ENCODE measurements around the gene NAV2.

NAV2 gene

DNA sequence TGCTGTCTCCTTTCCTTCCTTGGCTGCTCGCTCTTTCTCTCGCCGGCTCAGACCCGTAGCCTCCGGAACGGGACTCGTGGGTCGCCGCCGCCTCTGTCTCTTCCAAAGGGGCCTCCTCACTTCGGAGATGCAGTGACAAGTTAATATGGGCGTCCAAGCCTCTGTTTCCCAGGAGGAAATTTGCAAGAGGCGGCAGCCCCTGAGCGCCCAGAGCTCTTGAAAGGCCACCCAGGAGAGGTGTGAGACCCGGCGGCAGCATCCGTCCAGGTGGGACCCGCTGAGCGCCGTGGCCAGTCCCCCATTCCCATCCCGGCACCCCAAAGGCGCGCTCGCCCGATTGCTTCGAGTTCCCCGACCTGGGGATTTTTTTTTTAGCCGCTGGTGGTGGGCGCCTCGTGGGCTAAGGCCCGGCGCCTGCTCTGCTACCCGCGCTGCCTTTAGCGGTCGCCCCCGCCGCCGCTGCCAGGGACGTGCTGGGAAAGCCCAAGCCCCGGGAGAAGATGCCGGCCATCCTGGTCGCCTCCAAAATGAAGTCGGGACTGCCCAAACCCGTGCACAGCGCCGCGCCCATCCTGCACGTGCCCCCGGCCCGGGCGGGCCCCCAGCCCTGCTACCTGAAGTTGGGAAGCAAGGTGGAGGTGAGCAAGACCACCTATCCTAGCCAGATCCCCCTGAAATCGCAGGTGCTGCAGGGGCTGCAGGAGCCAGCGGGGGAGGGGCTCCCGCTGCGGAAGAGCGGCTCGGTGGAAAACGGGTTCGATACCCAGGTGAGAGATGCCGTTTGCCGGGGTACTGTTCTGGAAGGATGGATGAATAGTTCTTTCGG lies 772 bp downstream of the NAV2 start:
- FAIRE-seq (no peak), DNase-seq (ENCODE audit: extremely low spot score, insufficient read length, low read depth) (no peak)

DNA sequence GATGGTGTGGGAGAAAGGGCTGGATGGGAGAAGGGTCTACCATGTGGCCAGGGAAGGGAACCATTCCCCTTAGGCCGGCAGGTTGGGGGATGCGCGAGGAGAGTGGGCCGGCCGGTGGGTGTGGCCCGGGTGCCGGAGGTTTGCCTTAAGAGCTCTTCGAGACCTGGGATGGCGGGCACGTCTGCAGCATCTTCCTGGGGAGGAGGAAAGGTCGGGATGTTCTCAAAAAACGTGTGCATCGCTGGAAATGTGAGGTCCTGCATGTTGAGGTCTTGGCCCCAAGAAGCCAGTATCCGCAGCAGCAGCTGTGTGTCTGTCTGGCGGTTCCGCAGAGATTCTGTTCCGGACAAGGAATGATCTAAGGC lies 1.4 kb downstream of the NAV2 start:
- FAIRE-seq (no peak), DNase-seq (ENCODE audit: extremely low spot score, insufficient read length, low read depth) (no peak)

- DNase-seq (ENCODE audit: extremely low spot score, insufficient read length, low read depth), result no peak
- no peak for FAIRE-seq
These were observed 2.0 kb downstream of the NAV2 start for GRCh38 chr11:19714387-19715363.

DNA sequence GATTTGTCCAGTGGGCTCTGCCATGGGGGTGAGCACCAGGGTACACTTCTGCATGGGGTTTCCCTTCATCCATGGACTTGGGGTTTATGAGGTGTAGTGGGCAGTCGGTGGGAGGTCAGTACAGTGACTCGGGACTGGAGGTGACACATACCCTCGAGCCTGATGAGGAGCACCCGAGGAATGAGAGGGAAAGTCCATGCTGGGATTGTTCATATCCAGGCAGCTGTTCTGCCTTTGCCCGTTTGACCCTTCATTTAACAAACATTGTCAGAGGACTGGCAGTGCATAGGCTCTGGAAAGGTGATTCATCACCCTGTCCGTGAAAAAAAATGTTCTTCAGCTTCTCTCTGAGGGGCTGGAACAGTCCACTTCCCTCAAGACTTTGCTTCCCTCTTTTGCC lies 2.7 kb downstream of the NAV2 start:
- FAIRE-seq (no peak), DNase-seq (ENCODE audit: extremely low spot score, insufficient read length, low read depth) (no peak)

- FAIRE-seq, result no peak
- no peak for DNase-seq (ENCODE audit: extremely low spot score, insufficient read length, low read depth)
These were observed 5.4 kb downstream of the NAV2 start for GRCh38 chr11:19718051-19718450.

DNA sequence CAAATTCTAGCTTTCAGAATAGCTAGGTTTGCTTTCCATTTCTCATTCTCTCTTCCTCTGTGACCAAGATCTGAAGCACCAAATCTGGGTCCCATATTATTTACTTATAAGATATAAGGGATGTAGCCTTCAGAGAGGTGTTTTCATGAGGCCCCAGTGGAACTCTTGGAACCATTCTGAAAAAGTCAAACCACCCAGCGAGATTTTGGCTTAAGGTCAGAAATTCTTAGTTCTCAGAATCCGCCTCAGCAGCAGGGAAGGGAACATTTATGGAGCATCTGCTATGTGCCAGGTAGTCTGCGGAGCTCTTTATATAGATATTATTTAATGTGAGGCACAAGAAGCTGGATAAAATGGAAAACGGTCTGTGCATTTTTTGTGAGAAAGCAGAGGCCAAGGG lies 6.3 kb downstream of the NAV2 start:
- FAIRE-seq (no peak), DNase-seq (ENCODE audit: extremely low spot score, insufficient read length, low read depth) (no peak)

GRCh38 chr11:19719960-19720359 lies 7.3 kb downstream of the NAV2 start:
- DNase-seq (ENCODE audit: extremely low spot score, insufficient read length, low read depth) (no peak), FAIRE-seq (no peak)

- DNase-seq (ENCODE audit: extremely low spot score, insufficient read length, low read depth), result no peak
- no peak for FAIRE-seq
These were observed 8.5 kb downstream of the NAV2 start for GRCh38 chr11:19721176-19721575.

- FAIRE-seq (no peak), DNase-seq (ENCODE audit: extremely low spot score, insufficient read length, low read depth) (no peak)
These were observed 10.1 kb downstream of the NAV2 start for GRCh38 chr11:19722702-19723101.

DNA sequence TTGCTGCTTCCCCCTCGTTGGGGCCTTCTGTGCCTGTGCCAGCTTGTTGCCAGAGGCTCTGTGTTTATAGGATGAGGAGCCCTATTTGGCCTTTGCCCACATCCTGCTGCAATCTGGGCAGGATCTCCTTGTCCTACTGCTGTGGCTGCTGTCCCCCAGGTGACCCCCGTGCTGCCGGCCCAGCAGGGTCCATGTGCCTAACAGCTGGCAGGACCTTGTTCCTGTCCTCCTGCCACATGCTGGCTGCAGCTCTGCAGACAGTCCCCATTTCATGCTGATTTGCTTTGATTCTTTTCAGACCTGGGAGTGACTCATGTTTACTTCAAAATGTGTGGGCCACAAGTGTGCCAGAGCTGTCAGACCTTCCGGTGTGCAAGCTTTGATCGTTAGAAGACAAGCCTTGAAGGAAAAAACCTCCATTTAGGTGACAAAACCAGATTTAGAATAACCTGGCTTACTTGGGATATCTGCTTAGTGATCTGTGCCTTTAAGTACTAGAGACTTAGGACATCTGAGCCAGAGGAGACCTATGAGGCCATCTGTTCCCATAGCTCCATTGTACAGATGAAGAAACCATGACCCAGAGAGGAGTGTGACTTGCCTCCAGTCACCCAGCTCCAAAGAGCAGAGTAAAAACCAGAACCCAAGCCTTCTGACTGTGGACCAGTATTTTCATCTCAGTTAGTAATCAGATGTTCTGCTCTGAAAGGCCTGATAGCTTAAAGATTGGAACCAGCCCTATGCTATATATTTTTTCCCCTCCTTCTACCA lies 11.1 kb downstream of the NAV2 start:
- DNase-seq (ENCODE audit: extremely low spot score, insufficient read length, low read depth) (no peak), FAIRE-seq (no peak)

DNA sequence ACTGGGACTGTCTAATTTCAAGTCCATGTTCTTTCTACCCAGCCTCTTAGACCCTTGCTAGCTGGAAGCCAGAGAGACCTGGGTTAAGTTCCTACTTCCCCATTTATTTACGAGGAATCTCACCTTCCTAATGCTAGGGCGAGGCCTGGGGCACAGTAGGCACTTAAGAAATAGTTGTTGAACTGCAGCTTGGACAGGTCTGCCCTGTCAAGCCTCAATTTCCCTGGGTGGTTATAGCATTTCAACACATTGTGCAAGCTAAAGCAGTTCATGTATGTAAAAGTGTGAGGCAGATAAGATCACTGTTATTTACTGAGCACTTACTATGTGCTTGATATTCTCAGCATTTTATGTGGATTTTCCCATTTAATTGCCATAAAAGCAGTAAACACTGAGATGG lies 12.1 kb downstream of the NAV2 start:
- no peak for FAIRE-seq

DNA sequence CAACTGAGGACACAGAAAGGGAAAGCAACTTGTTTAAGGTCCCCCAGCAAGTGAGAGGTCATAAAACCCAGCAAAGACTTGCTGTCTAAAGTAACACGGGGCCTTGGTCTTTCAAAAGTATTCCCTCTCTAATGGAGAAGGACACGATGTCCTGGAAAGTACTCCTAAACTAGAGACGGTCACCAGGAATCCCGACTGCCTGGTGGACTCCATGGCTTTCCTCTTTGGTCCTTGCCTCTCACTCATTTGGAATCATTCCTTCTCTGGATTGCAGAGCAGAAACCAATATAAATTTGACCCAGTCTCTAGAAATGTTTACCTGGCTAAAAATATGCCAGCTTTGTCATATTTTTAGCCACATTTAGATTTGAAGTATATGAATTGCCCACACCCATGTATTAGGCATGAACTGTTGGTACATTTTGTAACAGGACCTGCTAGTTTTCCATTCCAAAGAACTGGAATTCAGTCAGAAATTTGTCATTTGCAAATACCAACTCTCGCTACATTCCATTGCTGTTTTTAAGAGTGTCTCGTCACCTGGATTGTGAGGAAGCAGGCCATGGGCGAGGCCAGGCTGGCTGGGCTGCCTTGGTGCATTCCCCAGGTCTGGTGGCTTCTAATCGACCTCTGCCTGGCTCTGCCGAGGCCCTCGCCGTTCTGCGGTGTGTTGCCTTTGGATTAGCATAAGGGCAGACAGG lies 12.9 kb downstream of the NAV2 start:
- FAIRE-seq (no peak), DNase-seq (ENCODE audit: extremely low spot score, insufficient read length, low read depth) (no peak)

More for the DNA sequence above, 12.1 kb downstream of the NAV2 start:
- DNase-seq (ENCODE audit: extremely low spot score, insufficient read length, low read depth), result no peak

GRCh38 chr11:19727246-19727645 lies 14.6 kb downstream of the NAV2 start:
- no peak for DNase-seq (ENCODE audit: extremely low spot score, insufficient read length, low read depth)
- no peak for FAIRE-seq

DNA sequence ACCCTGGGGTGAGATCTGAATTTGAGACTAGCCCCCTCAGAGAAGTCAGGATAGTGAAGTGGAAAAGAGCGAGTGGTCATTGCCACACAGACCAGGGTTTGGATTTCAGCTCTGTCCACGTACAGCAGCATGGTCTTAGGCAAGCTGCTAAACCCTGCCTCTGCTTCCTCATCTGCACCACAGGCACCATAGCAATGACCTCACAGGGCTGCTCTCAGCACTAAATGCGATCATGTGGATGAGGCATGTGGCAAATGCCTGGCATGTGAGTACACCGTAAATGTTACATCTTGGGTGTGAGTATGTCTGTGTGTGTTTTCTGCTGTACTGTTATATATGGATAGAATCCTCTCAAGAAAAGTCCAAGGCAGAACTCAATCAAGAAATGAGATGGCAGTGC lies 15.8 kb downstream of the NAV2 start:
- no peak for FAIRE-seq

DNA sequence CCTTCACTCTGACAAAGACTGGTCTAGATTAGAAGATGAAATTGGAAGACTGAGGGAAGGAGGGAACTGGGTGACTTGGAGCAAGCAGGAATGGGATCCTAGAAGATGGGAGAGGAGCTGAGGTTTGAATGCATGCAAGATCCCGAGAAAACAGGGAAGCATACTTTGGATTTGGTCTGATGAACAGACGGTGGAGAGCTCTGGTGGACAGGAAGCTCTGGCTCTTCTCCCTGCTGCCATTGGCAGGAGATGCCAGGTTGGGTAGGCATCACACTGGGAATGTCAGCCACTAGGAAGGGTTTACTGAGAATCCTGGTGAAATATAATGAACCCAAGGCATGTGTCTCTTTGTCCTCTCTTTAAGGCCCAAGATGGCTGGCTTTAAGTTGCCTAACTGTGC lies 16.5 kb downstream of the NAV2 start:
- DNase-seq (ENCODE audit: extremely low spot score, insufficient read length, low read depth), result no peak
- no peak for FAIRE-seq

More for the DNA sequence above, 15.8 kb downstream of the NAV2 start:
- DNase-seq (ENCODE audit: extremely low spot score, insufficient read length, low read depth), result no peak

DNA sequence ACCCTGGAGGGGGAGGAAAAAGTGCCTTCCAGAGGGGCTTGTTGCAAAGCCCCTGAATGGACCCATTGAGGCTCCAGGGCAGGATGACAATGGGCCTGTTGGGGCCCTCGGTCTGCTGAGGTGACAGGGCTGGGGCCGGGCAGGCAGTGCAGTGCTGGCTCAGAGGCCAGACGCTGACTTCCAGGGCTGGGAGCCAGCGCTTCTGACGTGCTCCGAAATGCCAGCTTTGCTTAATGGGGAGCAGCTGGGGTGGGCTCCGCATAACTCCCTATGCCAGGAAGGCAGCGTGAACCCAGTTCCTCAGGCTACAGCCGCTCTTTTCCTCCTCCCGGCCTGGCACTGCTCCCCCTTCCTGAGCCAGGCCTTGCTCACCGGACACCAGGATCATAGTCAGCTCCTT lies 17.7 kb downstream of the NAV2 start:
- DNase-seq (ENCODE audit: extremely low spot score, insufficient read length, low read depth) (no peak), FAIRE-seq (no peak)

- no peak for FAIRE-seq
These were observed 21.5 kb downstream of the NAV2 start for GRCh38 chr11:19734171-19734570.

DNA sequence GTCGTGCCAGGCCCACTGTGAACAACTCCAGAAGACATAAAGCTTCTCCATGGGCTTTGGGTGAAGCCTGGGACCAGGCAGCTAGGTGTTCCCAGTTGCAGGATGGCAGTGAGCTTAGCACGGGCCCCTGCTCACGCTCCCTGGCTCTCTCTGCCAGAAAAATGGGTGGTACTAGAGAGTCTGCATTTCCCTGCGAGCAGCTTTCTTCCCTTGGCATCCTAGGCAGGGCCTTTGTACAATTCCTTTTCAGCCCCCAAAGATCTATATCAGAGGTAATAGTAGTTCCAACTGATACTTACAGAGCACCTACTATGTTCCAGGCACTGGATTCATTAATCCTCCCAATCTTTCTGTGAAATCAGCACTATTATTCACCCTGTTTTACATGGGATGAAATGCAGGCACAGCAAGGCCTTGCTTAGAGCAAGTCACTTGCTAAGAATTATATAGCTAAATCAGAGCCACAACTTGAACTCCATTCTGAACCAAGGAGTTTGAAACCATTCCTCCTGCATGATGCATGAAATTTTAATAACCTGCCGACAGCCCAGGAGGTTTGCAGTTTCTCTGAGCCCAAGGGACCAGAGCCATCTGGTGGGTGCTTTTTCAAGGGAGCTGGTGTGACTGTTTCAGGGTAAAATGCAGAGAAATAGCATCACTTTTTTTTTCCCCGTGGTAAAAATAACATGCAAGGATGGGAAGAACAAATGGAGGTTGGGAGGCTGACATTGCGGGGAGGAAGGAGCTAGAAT lies 22.7 kb downstream of the NAV2 start:
- no peak for FAIRE-seq
- no peak for DNase-seq (ENCODE audit: extremely low spot score, insufficient read length, low read depth)

More at GRCh38 chr11:19734171-19734570, 21.5 kb downstream of the NAV2 start:
- no peak for DNase-seq (ENCODE audit: extremely low spot score, insufficient read length, low read depth)

DNA sequence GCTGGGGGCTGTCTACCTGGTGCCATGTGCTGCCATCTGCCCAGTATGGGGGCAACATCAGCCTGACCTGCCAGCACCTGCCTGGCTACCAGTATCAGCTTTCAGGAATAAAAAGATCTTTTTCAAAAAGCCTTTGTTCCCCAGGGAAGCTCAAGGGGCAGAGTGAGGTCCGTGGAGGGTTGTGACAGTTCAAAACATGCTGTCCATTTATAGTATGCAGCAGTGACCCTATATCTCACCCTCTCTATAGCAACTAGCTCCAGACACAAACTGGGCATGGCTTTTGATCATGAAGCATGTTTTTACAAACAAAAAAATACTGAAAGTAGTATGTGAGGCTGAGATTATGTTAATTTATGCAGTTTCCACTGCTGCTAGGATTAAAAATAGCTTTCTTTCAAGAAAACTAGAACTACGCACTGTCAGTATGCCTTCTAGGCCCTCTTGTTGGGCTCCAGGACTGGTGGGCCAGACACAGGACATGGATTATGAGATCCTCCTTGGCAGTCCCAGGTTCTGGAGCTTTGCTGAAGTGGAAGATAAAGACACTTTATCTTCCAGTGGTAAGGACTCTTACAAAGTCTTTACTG lies 23.4 kb downstream of the NAV2 start:
- DNase-seq (ENCODE audit: extremely low spot score, insufficient read length, low read depth) (no peak), FAIRE-seq (no peak)

Data from GM18507 (cell line).